Measurements from ENCODE around the gene SLCO3A1. TPM values are rescaled to one million over a fixed set of nuclear protein-coding genes. Genes with fewer than 3 reads are reported as not detected.
A peak's percentile ranks its signal among the peaks of the same experiment; 100 is the strongest.
"Not testable (repeated sequence)": the region's sequence is repeated elsewhere in the genome, so short reads cannot be mapped to it uniquely, and the experiment has no call there.

Gene SLCO3A1
- total RNA-seq, 1 donor from 2014 or later: 65.8 TPM

- no peak for TF ChIP-seq POLR2A (IDR thresholded peaks at IDR 0.05)
- TF ChIP-seq CTCF (IDR thresholded peaks at IDR 0.05): no peak
- no peak for TF ChIP-seq POLR2AphosphoS5 (IDR thresholded peaks at IDR 0.05; ENCODE audit: insufficient read depth in 1 of 2, low read depth in 1 of 2)
- Histone ChIP-seq H3K9me3 (no peaks in the 10 kb centered on the region), H3K27me3 (no peaks in the 10 kb centered on the region), H3K4me3 (no peak overlapping the region), H3K27ac (no peak overlapping the region), H3K4me1 (no peaks in the 10 kb centered on the region), H3K36me3 (no peaks in the 10 kb centered on the region)
- intact Hi-C loops (cut with DNase I): no loop called here
- peak in 1 of 2 donors; percentile 54 for DNase-seq (ENCODE audit: extremely low spot score in 2 of 2)
These were observed 347.4 kb downstream of the SLCO3A1 start for GRCh38 chr15:92200891-92201290.

GRCh38 chr15:92205255-92205739 lies 351.8 kb downstream of the SLCO3A1 start:
- Histone ChIP-seq H3K9me3 (no peaks in the 10 kb centered on the region), H3K4me1 (no peaks in the 10 kb centered on the region), H3K36me3 (no peaks in the 10 kb centered on the region), H3K4me3 (no peak overlapping the region), H3K27me3 (no peaks in the 10 kb centered on the region), H3K27ac (no peak overlapping the region)
- DNase-seq (ENCODE audit: extremely low spot score in 2 of 2): peak in 1 of 2 donors; percentile 52
- intact Hi-C loops (cut with DNase I): no loop called here
- TF ChIP-seq POLR2A (IDR thresholded peaks at IDR 0.05): no peak
- no peak for TF ChIP-seq POLR2AphosphoS5 (IDR thresholded peaks at IDR 0.05; ENCODE audit: insufficient read depth in 1 of 2, low read depth in 1 of 2)
- TF ChIP-seq CTCF (IDR thresholded peaks at IDR 0.05): no peak

GRCh38 chr15:92207601-92208000 lies 354.1 kb downstream of the SLCO3A1 start:
- H3K4me1 ChIP-seq; H3K4me3 ChIP-seq; intact Hi-C loops (cut with DNase I); H3K27ac ChIP-seq; H3K9me3 ChIP-seq; H3K36me3 ChIP-seq; H3K27me3 ChIP-seq: not testable (repeated sequence)
- DNase-seq (ENCODE audit: extremely low spot score in 2 of 2): peak in 1 of 2 donors; percentile 64
